ENCODE measurements around the gene NINL.

GRCh38 chr20:25517124-25517523 is 68.2 kb downstream of the NINL start:
- no peak for TF ChIP-seq CTCF (IDR thresholded peaks at IDR 0.05; ENCODE audit: low read length)
- no peak for TF ChIP-seq EZH2 (IDR thresholded peaks at IDR 0.05; ENCODE audit: borderline replicate concordance, low read length)

Measured in OCI-LY1 (cell line).